Measurements from ENCODE around the gene ARHGEF4.

ARHGEF4 gene

DNA sequence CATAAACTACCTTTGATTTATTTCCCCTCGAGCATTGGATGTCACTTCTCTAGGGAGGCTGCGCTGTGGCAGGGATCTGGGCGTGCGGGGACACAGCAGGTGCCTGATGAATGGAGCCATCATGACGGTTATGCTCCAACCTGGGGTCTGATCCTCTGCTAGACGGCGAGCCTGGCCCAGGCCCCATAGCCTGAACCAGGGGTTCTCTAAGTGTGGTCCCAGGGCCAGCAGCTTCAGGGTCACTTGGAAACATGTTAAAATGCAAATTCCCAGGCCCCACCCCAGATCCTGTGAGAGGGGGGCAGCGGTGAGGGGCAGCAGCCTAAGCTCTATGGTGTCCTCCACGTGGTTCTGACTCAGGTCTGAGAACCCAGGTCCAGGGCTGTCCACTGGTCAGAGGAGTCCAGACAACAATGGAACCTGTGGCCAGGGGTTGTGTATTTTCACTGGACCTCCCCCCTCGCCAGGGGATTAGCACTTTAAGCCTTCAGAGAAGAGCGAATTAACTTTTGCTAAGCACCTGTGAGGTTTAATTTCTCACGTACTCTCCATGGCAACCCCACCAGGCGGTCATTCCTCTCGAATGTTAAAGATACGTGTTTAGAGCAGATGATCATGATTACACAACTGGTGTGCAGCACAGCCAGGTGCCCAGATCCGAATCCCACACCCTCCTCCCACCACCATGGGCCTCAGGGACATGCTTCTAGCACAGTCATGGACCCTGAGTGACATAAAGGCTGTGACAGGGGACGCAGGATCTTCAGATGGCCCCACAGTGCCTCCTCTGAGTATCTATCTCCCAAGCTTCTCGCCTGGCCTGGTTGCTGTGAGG lies 1.6 kb upstream of the ARHGEF4 start:
- no peak for DNase-seq

DNA sequence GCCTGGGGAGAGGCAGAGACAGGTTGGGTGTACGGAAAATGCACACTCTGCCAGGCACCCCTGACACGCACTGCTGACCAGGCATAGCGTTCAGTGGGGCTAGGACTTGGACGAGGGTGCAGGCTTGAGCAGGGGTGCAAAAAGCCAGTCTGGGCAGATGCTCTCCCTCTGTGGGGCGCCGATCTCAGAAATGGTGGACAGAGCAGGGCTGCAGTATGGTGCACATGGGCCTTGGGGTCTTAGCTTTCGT lies 1.0 kb upstream of the ARHGEF4 start:
- DNase-seq: no peak

GRCh38 chr2:130837175-130837810 lies 579 bp downstream of the ARHGEF4 start:
- DNase-seq: no peak

DNA sequence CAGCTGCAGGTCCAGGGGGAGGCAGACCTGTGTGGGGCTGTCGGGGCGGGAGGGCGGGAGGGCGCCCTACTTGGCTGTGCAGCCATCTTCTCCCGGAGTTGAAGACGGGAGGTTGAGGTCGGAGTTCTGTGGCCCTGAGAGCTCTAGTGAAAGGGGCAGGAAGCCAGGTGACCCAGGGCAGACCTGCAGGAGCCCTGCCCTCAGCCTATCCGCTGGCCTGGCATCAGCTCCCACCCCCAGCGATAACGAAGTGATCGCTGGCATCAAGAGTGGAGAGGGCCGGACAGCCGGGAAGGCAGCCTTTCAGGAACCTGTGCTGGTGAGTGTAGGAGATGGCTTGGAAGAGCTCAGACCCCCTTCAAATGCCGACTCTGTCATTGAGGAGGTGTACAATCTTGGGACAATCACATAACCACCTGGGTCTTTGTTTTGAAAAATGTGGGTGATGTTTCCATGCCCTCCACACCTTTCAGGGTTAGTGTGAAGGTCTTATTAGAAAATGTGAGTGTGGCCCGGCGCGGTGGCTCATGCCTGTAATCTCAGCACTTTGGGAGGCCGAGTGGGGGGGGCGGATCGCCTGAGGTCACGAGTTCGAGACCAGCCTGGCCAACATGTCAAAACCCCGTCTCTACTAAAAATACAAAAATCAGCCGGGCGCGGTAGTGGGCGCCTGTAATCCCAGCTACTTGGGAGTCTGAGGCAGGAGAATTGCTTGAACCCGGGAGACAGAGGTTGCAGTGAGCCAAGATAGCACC lies 1.3 kb downstream of the ARHGEF4 start:
- no peak for DNase-seq

GRCh38 chr2:130839011-130839780 lies 2.5 kb downstream of the ARHGEF4 start:
- DNase-seq: no peak

- no peak for DNase-seq
Observed at GRCh38 chr2:130840506-130840905, 3.8 kb downstream of the ARHGEF4 start.

DNA sequence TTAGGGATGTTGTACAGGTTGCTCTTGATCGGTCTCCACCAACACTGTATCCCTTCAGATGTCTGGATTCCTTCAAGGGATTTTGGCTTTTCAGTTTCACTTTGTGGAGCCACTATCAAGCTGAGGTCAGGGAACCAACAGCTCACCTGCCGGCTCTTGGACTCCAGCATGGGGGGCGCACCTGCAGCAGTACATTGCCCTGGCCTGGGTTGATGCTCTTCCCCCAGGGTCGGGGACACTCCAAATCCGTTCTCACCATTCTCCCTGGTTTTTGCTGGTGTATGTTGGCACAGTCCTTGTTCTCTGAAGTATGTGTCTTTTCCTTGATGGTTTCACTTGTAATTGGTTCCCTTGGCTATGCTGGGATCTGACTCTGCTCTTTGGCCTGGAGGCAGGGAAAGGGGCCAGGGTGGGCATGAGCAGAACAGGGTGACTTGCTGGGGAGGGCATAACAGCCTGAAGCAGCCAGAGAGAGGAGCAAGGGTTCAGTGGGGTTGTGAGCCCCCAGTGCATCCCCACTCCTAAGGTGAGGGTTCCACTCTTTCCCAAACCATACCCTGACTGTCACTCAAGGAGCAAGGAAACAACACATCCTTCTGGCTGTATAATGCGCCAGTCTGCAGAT lies 5.1 kb downstream of the ARHGEF4 start:
- DNase-seq: no peak

- no peak for DNase-seq
Observed at GRCh38 chr2:130842770-130843169, 6.1 kb downstream of the ARHGEF4 start.

DNA sequence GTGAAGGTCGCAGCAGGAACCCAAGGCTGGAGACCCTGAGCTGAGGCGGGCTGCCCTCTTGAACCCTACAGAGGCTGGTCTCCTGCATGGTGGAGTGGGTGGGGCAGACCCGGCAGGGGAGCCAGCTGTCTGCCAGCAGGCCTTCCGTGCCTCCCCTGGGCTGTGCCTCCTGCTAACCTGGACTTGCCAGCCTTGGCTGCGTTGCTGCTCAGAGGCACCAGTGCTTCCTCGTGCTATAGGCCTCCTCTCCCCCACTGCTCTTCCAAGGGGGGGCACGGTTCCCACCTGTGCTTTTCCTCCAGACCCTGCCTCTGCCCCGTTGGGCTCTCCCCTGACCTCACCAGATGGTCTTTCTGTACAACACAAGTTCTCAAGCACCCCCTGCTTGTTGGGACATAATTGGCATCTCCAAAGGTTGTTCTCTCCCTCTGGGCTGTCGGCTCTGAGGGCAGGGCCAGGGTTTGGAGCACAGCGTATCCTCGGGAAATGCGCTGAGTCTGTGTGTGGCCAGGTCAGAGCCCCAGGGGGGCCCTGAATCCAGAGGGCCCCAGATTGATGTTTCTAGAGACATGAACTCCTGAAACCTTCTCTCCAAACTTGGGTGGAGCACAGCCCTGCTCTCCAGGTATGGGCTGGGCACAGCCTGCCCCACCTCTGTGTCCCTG lies 6.7 kb downstream of the ARHGEF4 start:
- no peak for DNase-seq

GRCh38 chr2:130844161-130844560 lies 7.4 kb downstream of the ARHGEF4 start:
- DNase-seq: no peak

DNA sequence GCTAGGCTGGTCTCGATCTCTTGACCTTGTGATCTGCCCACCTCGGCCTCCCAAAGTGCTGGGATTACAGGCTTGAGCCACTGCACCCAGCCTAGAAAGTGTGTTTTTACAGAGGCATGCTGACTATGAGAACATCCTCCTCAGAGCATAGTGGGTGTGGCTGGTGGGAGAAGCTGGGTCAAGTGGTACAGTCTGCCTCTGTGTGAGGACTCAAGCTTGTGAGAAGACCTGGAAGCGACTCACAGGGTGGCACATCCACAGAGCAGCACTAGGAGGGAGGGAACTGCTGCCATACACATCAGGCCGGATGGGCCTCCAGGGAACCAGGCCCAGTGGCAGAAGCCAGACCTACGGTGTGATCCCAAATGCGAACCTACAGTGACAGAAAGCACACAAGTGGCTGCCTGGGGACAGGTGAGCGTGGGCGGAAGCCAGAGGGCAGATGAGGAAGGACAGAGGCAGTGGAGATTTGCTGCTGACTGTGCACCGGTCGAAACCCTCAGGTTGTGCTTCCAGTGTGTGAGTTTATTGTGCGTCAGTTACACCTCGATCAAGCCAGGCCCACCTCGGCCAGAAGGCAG lies 8.9 kb downstream of the ARHGEF4 start:
- DNase-seq: no peak

- DNase-seq: no peak
Observed at GRCh38 chr2:130846233-130846632, 9.5 kb downstream of the ARHGEF4 start.

- no peak for DNase-seq
Observed at GRCh38 chr2:130846686-130847375, 10.1 kb downstream of the ARHGEF4 start.

GRCh38 chr2:130847776-130848525 lies 11.2 kb downstream of the ARHGEF4 start:
- no peak for DNase-seq

- no peak for DNase-seq
Observed at GRCh38 chr2:130848526-130849210, 12.0 kb downstream of the ARHGEF4 start.

GRCh38 chr2:130849896-130850787 lies 13.4 kb downstream of the ARHGEF4 start:
- no peak for DNase-seq

DNA sequence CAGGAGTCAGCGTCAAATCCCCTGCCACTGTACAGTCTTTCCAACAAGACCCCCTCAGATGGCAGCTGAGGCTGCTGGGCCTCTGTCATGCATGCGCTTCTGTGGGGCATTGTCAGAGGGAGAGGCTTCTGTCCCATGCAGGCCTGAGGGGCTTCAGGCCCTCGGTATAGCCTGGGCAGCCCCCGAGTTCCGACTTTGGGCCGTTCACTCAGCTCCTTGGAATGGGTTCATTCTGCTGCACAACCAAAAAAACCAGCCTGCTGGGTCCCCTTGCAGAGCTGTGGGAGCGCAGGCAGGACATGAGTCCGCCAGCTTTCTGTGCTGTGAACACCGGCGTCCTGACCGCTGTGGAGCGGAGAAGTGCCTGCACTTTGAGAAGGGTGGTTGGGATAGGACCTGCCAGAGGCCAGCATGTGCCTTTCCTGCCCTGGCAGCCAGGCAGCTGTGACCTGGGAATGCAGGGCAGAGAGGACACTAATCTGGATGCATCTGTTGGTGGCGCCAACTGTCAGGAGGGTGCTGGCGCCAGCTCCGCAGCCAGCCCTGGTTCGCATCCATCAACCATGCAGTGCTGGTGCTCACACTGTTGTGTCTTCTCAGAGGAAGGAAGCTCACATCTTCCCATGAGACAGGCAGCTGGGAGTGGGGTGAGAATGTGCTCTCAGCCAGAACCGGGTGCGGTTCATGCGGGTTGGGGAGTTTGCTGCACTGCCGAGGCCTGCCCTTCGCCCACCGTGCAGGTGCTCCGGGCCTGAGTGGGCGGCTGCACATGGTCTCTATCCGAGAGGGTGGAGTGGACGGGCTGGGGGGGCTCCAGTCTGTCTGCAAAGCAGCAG lies 14.3 kb downstream of the ARHGEF4 start:
- no peak for DNase-seq
